HG02885 (cell line): ENCODE measurements around the gene TTC33.
A peak's percentile ranks its signal among the peaks of the same experiment; 100 is the strongest.
"Not testable (repeated sequence)": the region's sequence is repeated elsewhere in the genome, so short reads cannot be mapped to it uniquely, and the experiment has no call there.

Source experiments
- ATAC-seq: cut with Tn5 transposase; IDR thresholded peaks from one replicate; pipeline ENCODE4 v1.9.1; 2021; ENCODE audit warnings: mild to moderate bottlenecking; ENCODE audit not compliant: unreplicated experiment, poor library complexity

TTC33 gene

GRCh38 chr5:40578501-40579451 is 177.0 kb downstream of the TTC33 start:
- ATAC-seq: peak; percentile 97

GRCh38 chr5:40577718-40578117 is 178.0 kb downstream of the TTC33 start:
- ATAC-seq: no peak

DNA sequence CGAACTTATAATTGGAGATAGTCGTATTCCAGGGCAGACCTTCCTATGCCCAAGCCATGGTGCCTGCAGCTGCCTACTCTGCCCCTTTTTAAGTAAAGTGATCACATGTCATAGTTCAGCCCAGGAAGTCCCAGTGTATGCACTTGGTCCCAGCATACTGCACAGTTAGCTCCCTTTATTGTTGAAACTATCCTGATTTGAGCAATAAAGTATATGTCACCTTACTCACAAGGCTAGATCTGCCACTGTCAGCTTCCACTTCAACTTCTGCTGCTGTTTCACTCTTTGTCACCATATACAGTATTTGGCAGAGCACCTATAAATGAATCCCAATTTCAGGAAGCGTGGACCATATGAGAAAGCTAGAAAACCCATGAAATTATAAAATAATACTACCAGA is 179.8 kb downstream of the TTC33 start:
- no peak for ATAC-seq

DNA sequence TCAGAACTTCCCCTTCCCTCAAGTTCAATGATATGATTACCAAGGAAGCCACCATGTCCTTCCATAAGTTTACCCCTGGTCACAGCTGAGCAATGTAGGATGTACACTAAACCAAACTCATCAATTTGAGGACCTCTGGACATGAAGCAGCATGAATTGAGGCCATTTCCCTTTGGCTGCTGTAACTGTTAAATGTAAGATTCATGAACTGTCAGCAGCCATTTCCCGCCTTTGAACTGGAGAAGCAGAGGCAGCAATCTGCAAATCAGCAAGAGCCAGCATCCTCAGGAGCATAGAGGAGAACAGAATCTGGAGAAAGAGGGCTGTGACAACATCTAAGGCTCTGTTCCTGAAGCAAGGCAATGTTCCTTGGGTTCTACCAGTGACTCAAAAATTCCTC is 180.3 kb downstream of the TTC33 start:
- ATAC-seq: no peak

- no peak for ATAC-seq
These were observed 182.8 kb downstream of the TTC33 start for GRCh38 chr5:40572937-40573336.

DNA sequence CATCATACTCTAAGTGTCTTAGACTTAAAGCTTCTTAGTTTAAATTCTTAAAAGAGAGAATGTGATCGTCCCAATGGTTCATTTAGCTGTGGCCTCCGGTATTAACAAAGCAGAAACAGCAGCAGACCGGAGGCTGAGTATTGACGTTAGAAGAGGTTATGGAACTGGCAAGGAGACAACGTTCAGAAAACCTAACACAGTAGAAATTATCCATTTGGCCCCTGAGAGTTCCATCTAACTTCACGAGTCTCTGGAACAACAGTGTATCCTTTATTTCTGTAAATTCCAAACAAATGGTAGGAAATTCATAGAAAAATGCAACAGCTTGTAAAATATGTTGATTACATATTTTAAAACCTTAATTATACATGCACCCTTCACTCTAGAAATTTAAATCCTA is 183.4 kb downstream of the TTC33 start:
- no peak for ATAC-seq

- no peak for ATAC-seq
These were observed 184.0 kb downstream of the TTC33 start for GRCh38 chr5:40571729-40572128.

DNA sequence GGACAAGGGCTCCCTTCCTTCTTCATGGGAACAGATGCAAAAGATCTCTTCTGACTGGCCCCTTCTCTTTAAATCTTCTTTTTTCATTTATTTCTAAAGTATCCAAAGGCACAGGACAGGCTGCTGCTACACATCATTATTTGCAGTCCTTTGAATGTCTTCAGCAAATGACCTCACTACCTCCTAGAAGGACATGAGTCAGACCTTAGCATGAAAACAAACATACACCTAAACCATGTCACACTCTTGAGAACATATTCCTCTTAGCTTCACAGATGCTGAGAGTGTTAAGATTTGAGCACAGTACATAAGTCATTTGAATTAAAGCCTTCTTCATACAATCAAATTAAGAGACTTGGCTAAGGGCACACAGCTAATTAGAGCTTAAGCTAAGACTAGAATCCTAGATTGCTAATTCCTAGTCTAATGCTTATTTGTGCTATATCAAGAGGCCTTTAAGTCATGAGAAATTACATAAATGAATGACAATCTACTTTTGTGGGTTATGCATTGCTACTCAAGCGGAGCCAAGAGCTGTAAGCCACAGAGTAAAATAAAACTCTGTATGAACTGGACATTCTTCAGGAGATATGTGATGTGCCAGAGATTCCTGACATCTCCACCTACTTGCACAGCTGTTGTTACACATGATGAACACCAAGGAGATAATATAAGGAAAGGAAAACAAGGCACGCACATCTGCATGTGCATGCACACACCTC is 185.2 kb downstream of the TTC33 start:
- ATAC-seq: peak; percentile 91

DNA sequence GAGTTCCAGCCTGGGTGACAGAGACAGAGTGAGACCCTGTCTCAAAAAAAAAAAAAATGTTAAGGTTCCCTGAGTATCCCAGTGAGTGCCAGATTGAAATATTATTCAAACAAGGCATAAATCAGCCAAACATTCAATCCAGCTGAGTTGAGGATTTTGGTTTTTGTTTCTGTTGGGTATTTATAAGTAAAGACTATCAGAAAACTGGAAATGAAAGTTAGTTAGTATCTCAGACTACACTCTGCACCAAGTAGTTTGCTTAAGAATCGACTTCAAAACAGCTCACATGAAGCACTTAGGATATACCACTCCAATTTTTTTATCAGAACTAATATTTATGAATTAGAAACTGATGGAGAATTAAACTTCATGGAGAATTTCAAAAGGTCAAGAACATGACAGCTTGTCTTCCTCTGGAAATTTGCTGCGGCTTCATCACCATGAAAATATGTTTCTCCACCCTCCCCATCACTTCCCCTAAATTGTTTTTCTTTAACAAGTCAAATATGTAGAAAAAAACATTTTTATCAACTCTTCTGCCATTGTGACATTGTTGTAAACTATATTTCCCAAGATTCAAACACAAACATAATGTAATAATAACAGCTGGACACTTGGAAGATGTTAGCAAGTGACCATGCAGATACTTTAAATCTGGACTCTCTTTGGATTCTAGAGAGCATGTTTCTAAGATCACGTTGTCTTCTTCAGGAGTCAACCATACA is 186.1 kb downstream of the TTC33 start:
- peak; percentile 31 for ATAC-seq

DNA sequence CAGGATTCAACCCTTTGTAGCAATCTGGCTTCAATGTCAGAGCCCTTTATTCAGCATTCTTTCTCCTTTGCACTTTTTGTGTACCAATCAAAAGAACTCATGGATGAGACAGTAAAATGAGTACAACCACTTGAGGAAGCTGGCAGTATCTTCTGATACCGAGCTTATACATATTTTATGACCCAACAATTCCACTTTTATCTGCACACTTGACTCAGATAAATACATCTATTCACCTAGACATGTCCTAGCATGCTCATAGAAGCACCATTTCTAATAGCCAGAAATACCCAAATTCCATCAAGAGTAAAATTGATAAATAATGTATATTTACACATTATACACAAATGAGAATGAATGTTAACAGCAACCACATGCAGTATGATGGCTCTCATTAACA is 187.2 kb downstream of the TTC33 start:
- no peak for ATAC-seq

DNA sequence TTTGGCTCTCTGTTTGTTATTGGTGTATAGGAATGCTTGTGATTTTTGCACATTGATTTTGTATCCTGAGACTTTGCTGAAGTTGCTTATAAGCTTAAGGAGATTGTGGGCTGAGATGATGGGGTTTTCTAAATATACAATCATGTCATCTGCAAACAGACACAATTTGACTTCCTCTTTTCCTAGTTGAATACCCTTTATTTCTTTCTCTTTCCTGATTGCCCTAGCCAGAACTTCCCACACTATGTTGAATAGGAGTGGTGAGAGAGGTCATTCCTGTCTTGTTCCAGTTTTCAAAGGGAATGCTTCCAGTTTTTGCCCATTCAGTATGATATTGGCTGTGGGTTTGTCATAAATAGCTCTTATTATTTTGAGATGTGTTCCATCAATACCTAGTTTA is 192.6 kb downstream of the TTC33 start:
- ATAC-seq: not testable (repeated sequence)

DNA sequence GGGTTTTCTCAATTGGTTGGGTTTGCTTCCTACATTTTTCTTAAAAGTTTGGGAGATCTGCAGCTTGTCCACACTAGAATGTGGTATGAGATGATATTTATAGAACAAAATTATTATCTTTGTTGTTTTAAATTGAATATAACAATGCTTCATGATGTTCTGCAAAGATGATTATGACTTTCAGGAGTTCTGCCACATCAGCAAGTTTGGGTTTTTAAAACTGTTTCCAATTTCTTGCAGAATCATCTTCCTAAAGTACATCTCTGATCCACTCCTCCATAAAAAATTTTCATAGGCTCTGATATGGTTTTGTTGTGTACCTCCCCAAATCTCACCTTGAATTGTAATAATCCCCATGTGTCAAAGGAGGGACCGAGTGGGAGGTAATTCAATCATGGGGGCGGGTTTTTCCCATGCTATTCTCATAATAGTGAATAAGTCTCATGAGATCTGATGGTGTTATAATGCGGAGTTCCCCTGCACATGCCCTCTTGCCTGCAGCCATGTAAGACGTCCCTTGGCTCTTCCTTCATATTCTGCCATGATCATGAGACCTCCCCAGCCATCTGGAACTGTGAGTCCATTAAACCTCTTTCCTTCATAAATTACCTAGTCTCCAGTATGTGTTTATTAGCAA is 195.2 kb downstream of the TTC33 start:
- no peak for ATAC-seq

GRCh38 chr5:40559306-40559705 is 196.5 kb downstream of the TTC33 start:
- ATAC-seq: no peak

GRCh38 chr5:40557501-40557900 is 198.3 kb downstream of the TTC33 start:
- no peak for ATAC-seq

- no peak for ATAC-seq
These were observed 198.9 kb downstream of the TTC33 start for GRCh38 chr5:40556811-40557210.

DNA sequence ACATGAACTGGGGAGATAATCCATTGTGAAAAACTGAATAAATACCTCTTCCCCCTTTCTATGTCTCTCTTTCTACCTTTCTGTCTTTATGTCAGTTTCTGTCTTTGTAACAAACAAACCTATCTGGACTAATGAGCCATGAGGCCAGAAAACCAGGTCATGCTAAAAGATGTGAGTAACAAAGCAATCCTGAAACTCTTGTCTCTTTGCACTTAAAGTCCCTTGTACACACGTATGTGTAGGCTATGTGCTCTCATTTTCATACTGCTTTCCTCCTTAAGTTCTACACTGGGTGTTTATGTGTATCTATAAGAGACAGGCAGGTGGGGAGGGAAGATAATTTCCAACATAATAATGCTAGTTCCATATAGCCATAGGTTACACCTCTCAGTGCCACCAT is 199.9 kb downstream of the TTC33 start:
- no peak for ATAC-seq

DNA sequence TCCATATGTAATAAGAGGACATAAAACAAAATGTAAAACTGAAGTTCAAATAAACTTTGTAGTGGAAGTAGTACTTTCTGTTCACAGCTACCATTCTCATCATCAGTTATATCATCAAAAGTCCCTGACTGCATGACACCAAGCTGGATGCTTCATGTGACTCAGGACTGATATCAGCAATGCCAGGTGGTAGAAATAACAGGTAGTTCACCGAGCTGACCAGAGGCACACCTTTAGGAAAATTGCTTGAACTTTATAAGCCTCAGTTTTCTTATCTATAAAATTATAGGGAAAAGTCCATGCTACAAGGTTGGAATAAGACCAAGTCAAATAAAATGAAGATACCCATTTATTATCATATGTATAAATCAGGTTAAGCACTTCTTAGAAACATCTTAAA is 200.9 kb downstream of the TTC33 start:
- ATAC-seq: no peak

DNA sequence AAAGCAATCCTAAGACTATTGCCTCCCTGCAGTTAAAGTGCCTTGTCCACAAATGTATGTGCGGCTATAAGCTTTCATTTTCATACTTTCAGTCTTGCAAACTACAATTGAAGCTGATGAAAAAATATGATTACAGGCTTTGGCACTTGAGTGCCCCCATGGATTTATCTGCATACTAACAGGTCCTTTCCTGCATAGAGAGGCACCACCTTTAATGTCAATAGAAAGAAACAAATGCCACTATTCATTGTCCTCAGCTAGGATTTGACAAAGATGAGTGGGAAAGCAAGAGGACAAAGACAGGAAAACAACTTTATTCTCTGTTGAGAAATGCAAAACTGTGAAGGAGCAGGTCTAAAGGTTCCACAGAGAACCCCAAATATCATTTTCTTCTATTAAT is 201.7 kb downstream of the TTC33 start:
- no peak for ATAC-seq

DNA sequence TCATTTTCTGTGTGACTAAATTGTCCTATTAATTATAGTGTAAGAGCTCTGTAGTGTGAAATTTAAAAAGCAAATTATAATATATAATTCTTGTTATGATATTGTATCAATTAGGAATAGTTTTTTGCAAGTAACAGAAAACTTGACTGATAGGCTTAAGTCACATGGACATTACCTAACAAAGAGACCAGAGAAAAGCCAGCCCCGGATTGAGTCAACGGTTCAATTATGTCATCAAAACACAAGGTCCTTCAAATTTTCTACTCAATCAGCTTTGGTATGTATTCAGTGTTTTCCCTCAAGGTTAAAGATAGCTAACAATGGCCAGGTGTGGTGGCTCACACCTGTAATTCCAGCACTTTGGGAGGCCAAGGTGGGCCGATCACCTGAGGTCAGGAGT is 202.8 kb downstream of the TTC33 start:
- ATAC-seq: no peak
